Measurements from ENCODE around the gene CYP1A2.

Gene CYP1A2

GRCh38 chr15:74790080-74790916 is 41.7 kb downstream of the CYP1A2 start:
- POLR2A ChIA-PET = no interaction called here
- TF ChIP-seq CTCF (IDR thresholded peaks at IDR 0.05; ENCODE audit: control extremely low read depth, extremely low read depth, low read depth, missing control alignments) = no peak
- CTCF ChIA-PET = interaction anchor here (0.9 to 35.2 kb wide), 5 partner anchors 9 to 111 kb away, joined by 3 to 1226 read pairs (median 3); partner anchors contain the start of gene CSK
- DNase-seq (ENCODE audit: extremely low spot score) = no peak

- POLR2A ChIA-PET = no interaction called here
- CTCF ChIA-PET = interaction anchor here (3.3 to 35.2 kb wide), 4 partner anchors 8 to 157 kb away, joined by 15 to 1226 read pairs (median 104); partner anchors contain the start of gene CSK
- no peak for DNase-seq (ENCODE audit: extremely low spot score)
- TF ChIP-seq CTCF (IDR thresholded peaks at IDR 0.05; ENCODE audit: control extremely low read depth, extremely low read depth, low read depth, missing control alignments) = no peak
These were observed 42.4 kb downstream of the CYP1A2 start for GRCh38 chr15:74791007-74791406.

- POLR2A ChIA-PET = interaction anchor here (0.6 kb wide), 1 partner anchor 24 kb away, joined by 3 read pairs; no protein-coding TSS in a partner anchor
- CTCF ChIA-PET = interaction anchor here (1.2 to 35.2 kb wide), 7 partner anchors 8 to 220 kb away, joined by 3 to 1226 read pairs (median 15); partner anchors contain the start of genes CSK and ULK3
- TF ChIP-seq CTCF (IDR thresholded peaks at IDR 0.05; ENCODE audit: control extremely low read depth, extremely low read depth, low read depth, missing control alignments) = no peak
These were observed 43.0 kb downstream of the CYP1A2 start for GRCh38 chr15:74791667-74792066.

GRCh38 chr15:74792227-74793016 is 43.8 kb downstream of the CYP1A2 start:
- DNase-seq (ENCODE audit: extremely low spot score) = no peak
- POLR2A ChIA-PET = interaction anchor here (1.2 kb wide), 1 partner anchor 77 kb away, joined by 7 read pairs; no protein-coding TSS in a partner anchor
- CTCF ChIA-PET = interaction anchor here (1.1 to 35.2 kb wide), 15 partner anchors 7 to 246 kb away, joined by 3 to 1226 read pairs (median 9); partner anchors contain the start of genes CPLX3, CSK and ULK3
- TF ChIP-seq CTCF (IDR thresholded peaks at IDR 0.05; ENCODE audit: control extremely low read depth, extremely low read depth, low read depth, missing control alignments) = no peak

More at GRCh38 chr15:74791667-74792066, 43.0 kb downstream of the CYP1A2 start:
- DNase-seq (ENCODE audit: extremely low spot score) = no peak

- peak; percentile 63 for TF ChIP-seq CTCF (IDR thresholded peaks at IDR 0.05; ENCODE audit: control extremely low read depth, extremely low read depth, low read depth, missing control alignments)
- no peak for DNase-seq (ENCODE audit: extremely low spot score)
- POLR2A ChIA-PET = interaction anchor here (0.8 to 1.2 kb wide), 2 partner anchors 18 to 76 kb away, joined by 3 to 7 read pairs; no protein-coding TSS in a partner anchor
- CTCF ChIA-PET = interaction anchor here (1.0 to 35.2 kb wide), 19 partner anchors 6 to 409 kb away, joined by 3 to 1226 read pairs (median 7); partner anchors contain the start of genes CPLX3, CSK and ULK3
These were observed 44.7 kb downstream of the CYP1A2 start for GRCh38 chr15:74793135-74794028.

Measured in GM10248 (cell line).